Activated T-cell treated with anti-CD3 and anti-CD28 coated beads for 24 hours (primary cell): ENCODE measurements around the gene IKZF4.
"Not testable (repeated sequence)": the region's sequence is repeated elsewhere in the genome, so short reads cannot be mapped to it uniquely, and the experiment has no call there.

Source experiments
- DNase-seq: peaks from one replicate; pipeline ENCODE4 v3.0.0-alpha.2; 2020; ENCODE audit warnings: low read depth

IKZF4 gene

GRCh38 chr12:56040151-56040550, 19.3 kb downstream of the IKZF4 start:
- DNase-seq = no peak

- no peak for DNase-seq
These were observed 20.2 kb downstream of the IKZF4 start for GRCh38 chr12:56040963-56041551.

- DNase-seq = peak; percentile 90
These were observed 20.9 kb downstream of the IKZF4 start, which contains the start of gene RPS26 for GRCh38 chr12:56041552-56042429. TSS of gene RPS26 (plus strand) at chr12:56041918. CDS start at chr12:56042167, 249 bp downstream.

- DNase-seq = not testable (repeated sequence)
These were observed 21.6 kb downstream of the IKZF4 start for GRCh38 chr12:56042430-56042813.

GRCh38 chr12:56042843-56043242, 22.0 kb downstream of the IKZF4 start:
- DNase-seq = no peak

- no peak for DNase-seq
These were observed 25.4 kb downstream of the IKZF4 start for GRCh38 chr12:56046027-56046780.

- no peak for DNase-seq
These were observed 32.6 kb downstream of the IKZF4 start for GRCh38 chr12:56053407-56053893.

GRCh38 chr12:56059964-56060363, 39.1 kb downstream of the IKZF4 start:
- DNase-seq = not testable (repeated sequence)

GRCh38 chr12:56061982-56062381, 41.1 kb downstream of the IKZF4 start:
- no peak for DNase-seq

- DNase-seq = no peak
These were observed 42.2 kb downstream of the IKZF4 start for GRCh38 chr12:56062996-56063395.

GRCh38 chr12:56071648-56072047, 50.8 kb downstream of the IKZF4 start:
- no peak for DNase-seq

GRCh38 chr12:56074396-56074795, 53.6 kb downstream of the IKZF4 start:
- DNase-seq = no peak

GRCh38 chr12:56077966-56078365, 57.1 kb downstream of the IKZF4 start:
- not testable (repeated sequence) for DNase-seq

- no peak for DNase-seq
These were observed 57.6 kb downstream of the IKZF4 start for GRCh38 chr12:56078427-56078826.

- DNase-seq = peak; percentile 31
These were observed 58.3 kb downstream of the IKZF4 start for GRCh38 chr12:56078931-56079722.

GRCh38 chr12:56079723-56080555, 59.1 kb downstream of the IKZF4 start, which contains the start of gene ERBB3:
TSS of gene ERBB3 (plus strand) at chr12:56080165. CDS start at chr12:56080301, 136 bp downstream.
- DNase-seq = peak; percentile 56

- DNase-seq = no peak
These were observed 59.8 kb downstream of the IKZF4 start for GRCh38 chr12:56080556-56081138.

GRCh38 chr12:56081393-56082347, 60.8 kb downstream of the IKZF4 start:
- no peak for DNase-seq

GRCh38 chr12:56082382-56082781, 61.5 kb downstream of the IKZF4 start:
- no peak for DNase-seq
